WTC11 (cell line): Measurements from ENCODE around the gene IL6R.

ENCODE experiments used
- E2F4 ChIP-seq: sonication (generic); formaldehyde crosslinking; IDR thresholded peaks from 2 replicates; pipeline ENCODE4 v1.8.1; 2022; ENCODE audit warnings: low read depth, mild to moderate bottlenecking, moderate library complexity, missing genetic modification reagents, borderline replicate concordance
- ESRRA ChIP-seq: sonication (generic); formaldehyde crosslinking; IDR thresholded peaks from 2 replicates; pipeline ENCODE4 v1.8.1; 2022; ENCODE audit warnings: mild to moderate bottlenecking, missing genetic modification reagents, borderline replicate concordance
- MXD4 ChIP-seq: fragments of 250-450 bp; sonication (Bioruptor Pico); IDR thresholded peaks from 2 replicates; pipeline ENCODE4 v1.8.0; 2021; ENCODE audit warnings: mild to moderate bottlenecking, moderate library complexity, borderline replicate concordance
- MYBL2 ChIP-seq: sonication (generic); formaldehyde crosslinking; IDR thresholded peaks from 2 replicates; pipeline ENCODE4 v1.8.1; 2023; ENCODE audit warnings: mild to moderate bottlenecking, moderate library complexity, missing genetic modification reagents
- NFE2L1 ChIP-seq: sonication (generic); formaldehyde crosslinking; IDR thresholded peaks from 2 replicates; pipeline ENCODE4 v1.8.1; 2023; ENCODE audit warnings: missing genetic modification reagents
- SMAD4 ChIP-seq: sonication (generic); formaldehyde crosslinking; IDR thresholded peaks from 2 replicates; pipeline ENCODE4 v1.8.0; 2022; ENCODE audit warnings: mild to moderate bottlenecking, missing genetic modification reagents
- USF2 ChIP-seq: sonication (generic); formaldehyde crosslinking; IDR thresholded peaks from 2 replicates; pipeline ENCODE4 v1.8.1; 2023; ENCODE audit warnings: mild to moderate bottlenecking, missing genetic modification reagents, moderate library complexity
- ZNF121 ChIP-seq: sonication (generic); formaldehyde crosslinking; IDR thresholded peaks from 2 replicates; pipeline ENCODE4 v1.8.0; 2023; ENCODE audit warnings: missing genetic modification reagents
- ZNF263 ChIP-seq: sonication (generic); formaldehyde crosslinking; IDR thresholded peaks from 2 replicates; pipeline ENCODE4 v1.8.1; 2022; ENCODE audit warnings: low read depth, mild to moderate bottlenecking, moderate library complexity, missing genetic modification reagents
- ZNF512 ChIP-seq: sonication (generic); formaldehyde crosslinking; IDR thresholded peaks from 2 replicates; pipeline ENCODE4 v1.8.1; 2022; ENCODE audit warnings: missing genetic modification reagents, borderline replicate concordance
- TF ChIP-seq, protein P1 (sequence below): fragments of 200-600 bp; IDR thresholded peaks from 2 replicates; pipeline ENCODE4 v1.8.0; 2022; ENCODE audit warnings: antibody characterized with exemption
- TF ChIP-seq, protein P2 (sequence below): fragments of 250-450 bp; sonication (Bioruptor Pico); IDR thresholded peaks from 2 replicates; pipeline ENCODE4 v1.9.0; 2021; ENCODE audit warnings: mild to moderate bottlenecking, borderline replicate concordance
- TF ChIP-seq, protein P3 (sequence below): sonication (generic); formaldehyde crosslinking; IDR thresholded peaks from 2 replicates; pipeline ENCODE4 v1.8.1; 2022; ENCODE audit warnings: low read depth, missing genetic modification reagents, borderline replicate concordance
- TF ChIP-seq, protein P4 (sequence below): sonication (generic); formaldehyde crosslinking; IDR thresholded peaks from 2 replicates; pipeline ENCODE4 v1.8.0; 2022; ENCODE audit warnings: mild to moderate bottlenecking, missing genetic modification reagents

GRCh38 chr1:154467434-154468102, 62.4 kb downstream of the IL6R start:
- TF ChIP-seq, protein P1, sequence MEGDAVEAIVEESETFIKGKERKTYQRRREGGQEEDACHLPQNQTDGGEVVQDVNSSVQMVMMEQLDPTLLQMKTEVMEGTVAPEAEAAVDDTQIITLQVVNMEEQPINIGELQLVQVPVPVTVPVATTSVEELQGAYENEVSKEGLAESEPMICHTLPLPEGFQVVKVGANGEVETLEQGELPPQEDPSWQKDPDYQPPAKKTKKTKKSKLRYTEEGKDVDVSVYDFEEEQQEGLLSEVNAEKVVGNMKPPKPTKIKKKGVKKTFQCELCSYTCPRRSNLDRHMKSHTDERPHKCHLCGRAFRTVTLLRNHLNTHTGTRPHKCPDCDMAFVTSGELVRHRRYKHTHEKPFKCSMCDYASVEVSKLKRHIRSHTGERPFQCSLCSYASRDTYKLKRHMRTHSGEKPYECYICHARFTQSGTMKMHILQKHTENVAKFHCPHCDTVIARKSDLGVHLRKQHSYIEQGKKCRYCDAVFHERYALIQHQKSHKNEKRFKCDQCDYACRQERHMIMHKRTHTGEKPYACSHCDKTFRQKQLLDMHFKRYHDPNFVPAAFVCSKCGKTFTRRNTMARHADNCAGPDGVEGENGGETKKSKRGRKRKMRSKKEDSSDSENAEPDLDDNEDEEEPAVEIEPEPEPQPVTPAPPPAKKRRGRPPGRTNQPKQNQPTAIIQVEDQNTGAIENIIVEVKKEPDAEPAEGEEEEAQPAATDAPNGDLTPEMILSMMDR: no peak
- TF ChIP-seq, protein P2, sequence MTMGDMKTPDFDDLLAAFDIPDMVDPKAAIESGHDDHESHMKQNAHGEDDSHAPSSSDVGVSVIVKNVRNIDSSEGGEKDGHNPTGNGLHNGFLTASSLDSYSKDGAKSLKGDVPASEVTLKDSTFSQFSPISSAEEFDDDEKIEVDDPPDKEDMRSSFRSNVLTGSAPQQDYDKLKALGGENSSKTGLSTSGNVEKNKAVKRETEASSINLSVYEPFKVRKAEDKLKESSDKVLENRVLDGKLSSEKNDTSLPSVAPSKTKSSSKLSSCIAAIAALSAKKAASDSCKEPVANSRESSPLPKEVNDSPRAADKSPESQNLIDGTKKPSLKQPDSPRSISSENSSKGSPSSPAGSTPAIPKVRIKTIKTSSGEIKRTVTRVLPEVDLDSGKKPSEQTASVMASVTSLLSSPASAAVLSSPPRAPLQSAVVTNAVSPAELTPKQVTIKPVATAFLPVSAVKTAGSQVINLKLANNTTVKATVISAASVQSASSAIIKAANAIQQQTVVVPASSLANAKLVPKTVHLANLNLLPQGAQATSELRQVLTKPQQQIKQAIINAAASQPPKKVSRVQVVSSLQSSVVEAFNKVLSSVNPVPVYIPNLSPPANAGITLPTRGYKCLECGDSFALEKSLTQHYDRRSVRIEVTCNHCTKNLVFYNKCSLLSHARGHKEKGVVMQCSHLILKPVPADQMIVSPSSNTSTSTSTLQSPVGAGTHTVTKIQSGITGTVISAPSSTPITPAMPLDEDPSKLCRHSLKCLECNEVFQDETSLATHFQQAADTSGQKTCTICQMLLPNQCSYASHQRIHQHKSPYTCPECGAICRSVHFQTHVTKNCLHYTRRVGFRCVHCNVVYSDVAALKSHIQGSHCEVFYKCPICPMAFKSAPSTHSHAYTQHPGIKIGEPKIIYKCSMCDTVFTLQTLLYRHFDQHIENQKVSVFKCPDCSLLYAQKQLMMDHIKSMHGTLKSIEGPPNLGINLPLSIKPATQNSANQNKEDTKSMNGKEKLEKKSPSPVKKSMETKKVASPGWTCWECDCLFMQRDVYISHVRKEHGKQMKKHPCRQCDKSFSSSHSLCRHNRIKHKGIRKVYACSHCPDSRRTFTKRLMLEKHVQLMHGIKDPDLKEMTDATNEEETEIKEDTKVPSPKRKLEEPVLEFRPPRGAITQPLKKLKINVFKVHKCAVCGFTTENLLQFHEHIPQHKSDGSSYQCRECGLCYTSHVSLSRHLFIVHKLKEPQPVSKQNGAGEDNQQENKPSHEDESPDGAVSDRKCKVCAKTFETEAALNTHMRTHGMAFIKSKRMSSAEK: no peak
- TF ChIP-seq ZNF512 (CRISPR knock-in tag): no peak
- TF ChIP-seq NFE2L1 (CRISPR knock-in tag): no peak
- TF ChIP-seq, protein P3, sequence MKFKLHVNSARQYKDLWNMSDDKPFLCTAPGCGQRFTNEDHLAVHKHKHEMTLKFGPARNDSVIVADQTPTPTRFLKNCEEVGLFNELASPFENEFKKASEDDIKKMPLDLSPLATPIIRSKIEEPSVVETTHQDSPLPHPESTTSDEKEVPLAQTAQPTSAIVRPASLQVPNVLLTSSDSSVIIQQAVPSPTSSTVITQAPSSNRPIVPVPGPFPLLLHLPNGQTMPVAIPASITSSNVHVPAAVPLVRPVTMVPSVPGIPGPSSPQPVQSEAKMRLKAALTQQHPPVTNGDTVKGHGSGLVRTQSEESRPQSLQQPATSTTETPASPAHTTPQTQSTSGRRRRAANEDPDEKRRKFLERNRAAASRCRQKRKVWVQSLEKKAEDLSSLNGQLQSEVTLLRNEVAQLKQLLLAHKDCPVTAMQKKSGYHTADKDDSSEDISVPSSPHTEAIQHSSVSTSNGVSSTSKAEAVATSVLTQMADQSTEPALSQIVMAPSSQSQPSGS (CRISPR knock-in tag): no peak
- TF ChIP-seq E2F4 (CRISPR knock-in tag): no peak
- TF ChIP-seq, protein P4, sequence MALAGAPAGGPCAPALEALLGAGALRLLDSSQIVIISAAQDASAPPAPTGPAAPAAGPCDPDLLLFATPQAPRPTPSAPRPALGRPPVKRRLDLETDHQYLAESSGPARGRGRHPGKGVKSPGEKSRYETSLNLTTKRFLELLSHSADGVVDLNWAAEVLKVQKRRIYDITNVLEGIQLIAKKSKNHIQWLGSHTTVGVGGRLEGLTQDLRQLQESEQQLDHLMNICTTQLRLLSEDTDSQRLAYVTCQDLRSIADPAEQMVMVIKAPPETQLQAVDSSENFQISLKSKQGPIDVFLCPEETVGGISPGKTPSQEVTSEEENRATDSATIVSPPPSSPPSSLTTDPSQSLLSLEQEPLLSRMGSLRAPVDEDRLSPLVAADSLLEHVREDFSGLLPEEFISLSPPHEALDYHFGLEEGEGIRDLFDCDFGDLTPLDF (CRISPR knock-in tag): no peak
- no peak for TF ChIP-seq SMAD4 (CRISPR knock-in tag)
- TF ChIP-seq ZNF263 (CRISPR knock-in tag): no peak
- TF ChIP-seq USF2 (CRISPR knock-in tag): no peak
- no peak for TF ChIP-seq ESRRA
- TF ChIP-seq MXD4 (CRISPR knock-in tag): no peak
- TF ChIP-seq ZNF121 (CRISPR knock-in tag): no peak
- no peak for TF ChIP-seq MYBL2
